CD4-positive, alpha-beta T cell treated with Interleukin-4 for 1 hour (primary cell): ENCODE data around the gene PPP1R9A.

Experiments
- DNase-seq, 2 donors: peaks; one replicate each; pipeline ENCODE4 v3.0.0-alpha.2; 2020 to 2022

PPP1R9A gene

DNA sequence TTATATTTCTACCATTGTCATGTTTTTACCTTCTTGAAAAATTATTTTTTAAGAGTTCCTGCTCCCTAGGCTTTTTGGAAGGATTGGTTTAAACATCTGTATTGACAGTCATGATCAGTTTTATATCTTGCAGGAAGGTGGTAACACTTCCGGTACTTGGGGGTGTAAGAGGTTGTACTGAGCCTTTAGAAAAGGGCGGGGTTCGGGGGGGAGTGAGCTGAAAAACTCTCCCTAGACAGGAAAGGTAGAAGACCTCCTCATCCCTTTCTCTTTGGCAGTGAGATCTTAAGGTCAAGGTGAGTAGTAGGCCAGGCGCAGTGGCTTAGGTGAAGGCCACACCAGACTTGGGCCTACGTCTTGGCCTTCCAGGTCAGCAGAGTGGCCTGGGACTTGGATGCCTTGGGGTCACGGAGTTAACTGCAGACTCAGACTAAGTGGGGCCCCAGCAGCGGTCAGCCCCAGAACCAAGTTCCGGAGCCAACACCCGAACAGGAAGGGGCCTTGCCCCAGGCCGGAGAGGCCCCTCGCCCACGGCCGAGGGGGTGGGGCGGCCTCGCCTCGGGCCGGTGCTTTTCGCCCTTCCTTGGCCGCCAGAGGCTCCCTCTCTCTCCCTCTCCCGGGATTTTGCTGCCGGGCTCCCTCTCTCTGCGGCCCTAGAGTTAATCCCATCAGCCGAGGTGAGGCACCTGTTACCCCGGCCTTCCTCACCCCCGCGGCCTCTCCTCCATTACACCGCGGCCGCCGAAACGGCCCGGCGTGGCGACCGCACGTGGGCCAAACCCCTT, at the start of gene PPP1R9A:
Gene PPP1R9A (plus strand): TSS at position 569 of the 785 bp plus-strand sequence. CDS start 2,520 bp downstream, outside the sequence.
- no peak for DNase-seq

DNA sequence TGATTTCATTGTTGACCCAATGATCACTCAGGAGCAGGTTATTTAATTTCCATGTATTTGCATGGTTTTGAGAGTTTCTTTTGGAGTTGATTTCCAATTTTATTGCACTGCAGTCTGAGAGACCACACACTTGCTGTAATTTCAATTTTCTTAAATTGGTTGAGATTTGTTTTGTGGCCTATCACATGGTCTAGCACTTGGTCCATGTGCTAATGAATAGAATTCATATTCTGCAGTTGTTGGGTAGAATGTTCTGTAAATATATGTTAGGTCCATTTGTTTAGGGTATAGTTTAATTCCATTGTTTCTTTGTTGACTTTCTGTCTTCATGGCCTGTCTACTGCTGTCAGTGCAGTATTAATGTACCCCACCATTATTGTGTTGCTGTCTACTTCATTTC, 36.3 kb upstream of the PPP1R9A start:
- DNase-seq = no peak

DNA sequence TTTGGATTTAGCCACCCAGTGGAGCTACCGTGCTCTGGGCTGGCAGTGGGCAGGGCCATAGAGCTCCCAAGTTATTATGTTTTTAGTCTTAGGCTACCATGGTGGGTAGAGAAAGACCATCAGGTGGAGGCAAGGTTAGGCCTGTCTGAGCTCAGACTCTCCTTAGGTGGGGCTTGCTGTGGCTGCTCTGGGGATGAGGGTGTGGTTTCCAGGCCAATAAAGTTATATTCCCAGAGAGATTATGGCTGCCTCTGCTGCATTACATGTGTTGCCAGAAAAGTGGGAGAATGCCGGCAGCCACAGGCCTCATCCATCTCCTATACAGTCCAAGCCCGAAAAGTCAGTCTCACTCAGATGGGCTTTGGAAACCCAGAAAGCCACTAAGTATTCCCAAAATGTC, 34.2 kb upstream of the PPP1R9A start:
- no peak for DNase-seq

DNA sequence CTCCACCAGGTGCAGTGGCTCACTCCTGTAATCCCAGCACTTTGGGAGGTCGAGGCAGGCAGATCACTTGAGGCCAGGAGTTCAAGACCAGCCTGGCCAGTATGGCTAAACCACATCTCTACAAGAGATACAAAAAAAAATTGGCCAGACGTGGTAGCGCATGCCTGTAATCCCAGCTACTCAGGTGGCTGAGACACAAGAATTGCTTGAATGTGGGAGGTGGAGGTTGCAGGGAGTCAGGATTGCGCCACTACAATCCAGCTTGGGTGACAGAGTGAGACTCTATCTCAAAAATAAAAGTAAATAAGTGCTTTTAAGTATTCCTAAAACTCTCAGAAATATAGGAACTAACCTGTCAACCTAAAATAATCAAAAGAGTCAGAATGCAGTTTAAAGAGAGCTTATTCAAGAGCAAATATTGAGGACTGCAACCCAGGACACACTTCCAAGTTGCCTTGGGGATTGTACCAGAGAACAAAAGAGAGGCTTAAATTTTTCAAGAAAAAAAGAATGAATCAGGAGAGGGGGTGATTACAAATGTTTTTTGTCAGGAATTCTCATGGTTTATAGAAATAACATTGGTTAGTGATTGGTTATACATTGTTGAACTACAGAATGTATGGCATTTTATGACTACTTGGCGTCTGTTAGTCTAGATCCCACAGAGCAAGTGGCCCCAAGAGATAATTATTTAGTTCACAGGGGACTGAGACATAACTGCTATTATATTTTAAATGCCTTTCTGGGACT, 33.2 kb upstream of the PPP1R9A start:
- no peak for DNase-seq

DNA sequence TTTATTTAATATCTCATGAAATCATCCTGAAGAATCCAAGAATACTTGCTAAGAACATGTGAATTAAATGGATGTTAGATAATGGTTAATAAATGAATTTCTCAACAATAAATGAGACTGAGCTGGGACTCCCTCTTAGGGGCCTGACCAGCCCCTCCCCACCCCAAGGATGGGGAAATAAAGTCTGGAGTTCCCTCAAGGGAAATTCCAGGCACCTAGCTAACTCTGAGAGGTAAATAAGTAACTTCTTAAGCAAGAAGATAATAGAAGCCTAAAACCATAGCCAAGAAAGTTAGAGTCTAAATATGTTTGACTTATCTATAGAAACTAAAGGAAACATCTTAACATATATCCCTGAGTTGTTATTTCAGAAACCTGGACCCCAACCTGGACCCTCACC, 32.2 kb upstream of the PPP1R9A start:
- no peak for DNase-seq

DNA sequence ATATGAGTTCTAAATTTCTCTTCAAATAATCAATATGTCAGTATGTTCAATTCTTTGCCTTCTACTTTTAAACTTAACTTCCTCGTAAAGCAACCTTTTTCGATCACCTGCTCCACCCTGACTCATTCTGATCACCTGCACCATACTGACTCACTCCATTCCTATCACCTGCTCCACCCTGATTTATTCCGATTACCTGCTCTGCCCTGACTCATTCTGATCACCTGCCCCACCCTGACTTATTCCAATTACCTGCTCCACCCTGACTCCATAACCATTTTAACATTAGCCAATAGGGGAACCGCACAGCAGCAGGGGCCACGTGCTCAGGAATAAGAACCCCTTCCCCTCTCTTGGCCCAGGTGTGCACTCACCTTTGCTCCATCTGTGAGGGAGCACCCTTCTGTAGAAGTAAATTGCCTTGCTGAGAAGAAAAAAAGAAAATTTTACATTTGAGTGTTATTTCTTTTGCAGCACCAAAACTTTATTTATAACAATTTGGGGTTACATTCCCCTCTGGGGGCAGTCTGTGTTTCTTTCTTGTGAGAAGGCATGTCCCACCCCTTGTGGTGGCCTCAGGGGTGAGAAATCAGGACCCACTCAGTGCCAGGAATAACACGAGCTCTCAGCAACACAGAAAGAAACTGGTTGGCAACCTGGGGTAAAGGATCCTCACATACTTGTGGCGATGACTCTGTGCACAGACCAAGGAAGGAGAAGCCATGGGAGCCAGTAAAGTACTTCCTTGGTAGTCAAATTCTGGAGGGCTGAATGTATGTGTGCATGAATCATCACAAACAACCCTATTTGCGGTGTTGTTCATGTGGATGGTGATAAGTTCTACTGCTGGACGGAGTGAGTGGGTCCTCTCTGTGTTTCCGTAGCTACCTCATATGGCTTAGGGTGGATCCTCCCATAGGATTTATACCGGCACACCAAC, 29.4 kb upstream of the PPP1R9A start:
- no peak for DNase-seq

DNA sequence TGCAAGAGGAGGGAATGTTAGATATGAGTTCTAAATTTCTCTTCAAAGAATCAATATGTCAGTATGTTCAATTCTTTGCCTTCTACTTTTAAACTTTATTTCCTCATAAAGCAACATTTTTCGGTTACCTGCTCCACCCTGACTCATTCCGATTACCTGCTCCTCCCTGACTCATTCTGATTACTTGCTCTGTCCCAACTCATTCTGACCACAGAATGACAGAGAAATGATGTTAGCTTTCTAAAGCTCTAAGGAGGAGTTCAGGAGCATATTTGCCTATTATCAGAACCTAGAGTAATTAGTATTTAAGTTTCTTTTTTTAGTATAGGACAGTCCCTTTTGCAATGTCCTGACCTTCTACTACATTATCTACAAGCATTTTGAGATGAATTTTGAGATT, 24.5 kb upstream of the PPP1R9A start:
- no peak for DNase-seq

DNA sequence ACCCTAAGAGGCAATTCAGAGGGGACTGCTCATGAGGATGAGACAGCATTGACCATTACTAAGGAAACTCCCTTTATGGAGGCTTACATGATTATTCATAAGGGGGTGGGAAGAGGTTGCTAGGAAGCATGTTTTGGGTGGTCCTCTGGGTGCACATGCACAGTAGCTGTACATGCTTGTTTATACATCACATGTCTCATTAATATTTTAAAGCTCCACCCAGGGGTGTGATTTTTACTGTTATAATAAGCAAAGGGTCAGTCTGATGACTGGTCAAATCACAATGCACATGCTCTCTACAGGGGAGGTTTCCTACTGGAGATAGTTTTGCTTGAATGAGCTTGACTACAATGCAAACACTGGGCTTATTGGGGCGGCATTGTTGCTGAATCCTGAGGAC, 23.8 kb upstream of the PPP1R9A start:
- DNase-seq = no peak

DNA sequence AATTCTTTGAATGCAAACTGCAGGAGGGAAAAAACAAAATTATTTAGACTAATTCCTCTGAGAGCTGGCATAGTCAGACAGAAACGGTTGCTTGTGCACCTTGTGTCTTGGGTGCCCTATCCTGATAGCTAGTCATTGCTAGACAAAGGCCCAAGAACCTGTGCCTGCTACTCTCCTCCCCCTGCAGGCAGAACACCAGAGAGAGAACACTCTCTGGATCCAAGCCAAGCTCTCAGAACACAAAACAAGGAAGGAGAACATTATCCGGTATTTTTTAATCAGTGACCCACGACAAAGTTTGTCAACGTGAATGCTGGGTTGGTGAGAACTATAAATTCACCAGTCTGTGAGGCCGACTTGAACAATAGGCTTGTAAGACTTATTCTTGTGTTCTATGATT, 18.8 kb upstream of the PPP1R9A start:
- DNase-seq = no peak

DNA sequence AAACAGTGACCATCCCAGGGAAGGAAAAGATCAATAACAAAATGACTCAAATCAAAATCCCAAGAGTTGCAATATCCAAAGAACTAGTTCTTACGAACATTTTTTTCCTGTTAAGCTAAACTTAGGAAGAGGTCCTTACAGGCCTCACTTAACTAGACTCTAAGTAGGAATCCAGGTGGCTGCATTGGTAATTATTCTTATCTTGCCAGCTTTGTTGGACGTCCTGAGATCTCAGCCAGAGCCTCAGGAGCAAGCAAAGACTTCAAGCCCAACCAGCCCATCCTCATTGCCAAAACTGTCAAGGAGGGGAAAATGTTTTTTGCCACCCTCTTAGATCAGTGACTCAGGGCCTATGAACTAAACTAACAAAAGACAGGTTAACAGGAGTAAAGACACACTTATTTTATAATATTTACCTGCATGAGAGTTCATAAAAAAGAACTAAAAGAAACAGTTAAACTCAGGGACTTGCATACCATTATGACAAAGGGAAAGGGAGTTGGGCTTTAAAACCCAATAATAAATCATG, 18.3 kb upstream of the PPP1R9A start:
- DNase-seq = no peak

DNA sequence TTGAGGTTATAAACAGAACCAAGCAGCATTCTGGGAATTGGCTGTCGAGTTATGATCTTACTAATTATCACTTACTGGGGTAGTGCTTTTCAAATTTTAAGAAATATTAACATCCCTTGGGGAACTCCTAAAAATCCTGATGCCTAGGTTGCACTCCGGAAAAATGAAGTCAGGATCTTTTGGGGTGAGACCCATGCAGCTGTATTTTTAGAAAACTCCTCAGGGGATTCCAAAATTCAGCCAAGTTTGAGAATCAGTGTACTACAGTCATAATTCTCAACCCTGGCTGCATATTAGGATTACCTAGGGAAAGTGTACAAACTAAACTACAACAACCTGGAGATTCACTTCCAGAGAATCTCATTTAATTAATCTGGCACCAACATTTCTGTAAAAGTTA, 17.2 kb upstream of the PPP1R9A start:
- DNase-seq = no peak

DNA sequence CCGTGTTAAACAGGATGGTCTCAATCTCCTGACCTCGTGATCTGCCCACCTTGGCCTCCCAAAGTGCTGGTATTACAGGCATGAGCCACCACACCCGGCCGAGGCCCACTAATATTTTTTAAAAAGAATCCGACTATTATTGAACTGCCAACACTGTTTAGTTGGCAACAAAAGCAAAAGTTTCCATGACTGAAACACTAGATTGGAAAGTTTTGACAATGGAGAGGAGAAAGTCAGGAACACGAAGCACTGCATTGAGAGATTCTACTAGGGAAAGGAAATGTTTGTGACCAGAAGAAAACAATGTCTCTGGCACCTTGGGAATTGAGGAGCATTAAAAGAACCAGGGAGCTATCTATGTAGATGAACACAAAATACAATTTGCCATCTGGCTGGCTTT, 13.7 kb upstream of the PPP1R9A start:
- DNase-seq = no peak

DNA sequence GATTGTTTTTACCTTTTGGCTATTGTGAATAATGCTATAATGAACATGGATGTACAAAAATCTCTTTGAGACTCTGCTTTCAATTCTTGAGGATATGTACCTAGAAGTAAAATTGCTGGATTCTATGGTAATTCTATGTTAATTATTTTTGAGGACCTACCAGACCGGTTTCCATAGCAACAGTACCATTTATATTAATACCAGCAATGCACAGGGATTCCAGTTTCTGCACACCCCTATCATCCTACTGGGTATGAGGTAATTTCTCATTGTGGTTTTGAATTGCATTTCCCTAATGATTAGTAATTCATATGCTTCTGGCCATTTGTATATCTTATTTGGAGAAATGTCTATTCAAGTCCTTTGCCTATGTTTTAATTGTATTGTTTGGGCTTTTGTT, 9.9 kb upstream of the PPP1R9A start:
- no peak for DNase-seq

DNA sequence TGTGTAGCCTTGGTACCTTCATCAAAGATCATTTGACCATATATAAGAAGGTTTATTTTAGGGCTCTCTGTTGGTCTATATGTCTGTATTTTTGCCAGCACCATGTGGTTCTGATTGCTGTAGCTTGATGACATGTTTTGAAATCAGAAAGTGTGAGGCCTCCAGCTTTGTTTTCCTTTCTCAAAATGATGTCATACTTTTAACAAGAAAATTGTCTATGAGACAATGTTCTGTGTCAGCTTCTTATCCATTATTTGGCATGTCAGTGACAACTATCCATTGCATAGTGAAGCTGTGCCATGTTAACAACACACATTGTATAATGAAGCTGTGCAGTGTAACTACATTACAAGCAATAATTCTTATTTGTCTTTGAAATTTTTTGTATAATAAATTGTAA, 9.1 kb upstream of the PPP1R9A start:
- no peak for DNase-seq

DNA sequence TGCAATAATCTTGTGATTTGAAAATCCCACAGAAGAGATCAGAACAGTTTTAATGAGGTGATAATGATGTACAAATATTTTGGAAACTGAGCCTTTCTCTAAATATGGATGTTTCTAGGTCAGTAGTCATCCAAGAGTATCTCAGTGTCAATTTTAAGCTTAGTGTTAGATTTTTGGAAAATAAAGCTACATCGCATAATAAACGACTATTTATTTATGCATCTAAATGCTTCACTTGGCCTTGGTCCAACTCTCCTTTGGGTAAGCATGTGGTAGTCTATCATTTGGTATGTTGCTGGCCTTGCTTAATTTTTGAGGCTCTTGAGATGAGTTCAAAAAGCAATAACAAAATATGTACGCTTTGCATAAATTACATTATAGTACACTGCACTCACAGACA, 5.4 kb upstream of the PPP1R9A start:
- no peak for DNase-seq

DNA sequence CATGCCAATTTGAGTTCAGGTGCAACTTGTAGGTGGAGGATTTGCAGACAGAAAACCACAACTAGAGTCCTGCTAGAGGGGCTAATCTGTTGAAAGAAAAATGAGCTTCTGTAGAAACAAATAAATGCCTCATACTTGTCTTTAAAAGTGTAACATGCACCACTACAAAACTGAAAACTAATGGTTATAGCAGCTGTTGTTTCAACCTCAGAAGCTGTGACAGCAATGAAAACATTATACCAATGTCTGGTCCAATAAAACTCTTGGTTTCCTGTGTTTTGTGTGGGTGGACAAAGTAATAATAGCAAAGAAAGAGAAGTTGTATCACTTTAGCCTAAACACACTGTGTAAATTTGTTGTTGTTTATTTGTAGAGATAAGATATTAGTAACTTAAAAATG, 3.4 kb upstream of the PPP1R9A start:
- DNase-seq = no peak

DNA sequence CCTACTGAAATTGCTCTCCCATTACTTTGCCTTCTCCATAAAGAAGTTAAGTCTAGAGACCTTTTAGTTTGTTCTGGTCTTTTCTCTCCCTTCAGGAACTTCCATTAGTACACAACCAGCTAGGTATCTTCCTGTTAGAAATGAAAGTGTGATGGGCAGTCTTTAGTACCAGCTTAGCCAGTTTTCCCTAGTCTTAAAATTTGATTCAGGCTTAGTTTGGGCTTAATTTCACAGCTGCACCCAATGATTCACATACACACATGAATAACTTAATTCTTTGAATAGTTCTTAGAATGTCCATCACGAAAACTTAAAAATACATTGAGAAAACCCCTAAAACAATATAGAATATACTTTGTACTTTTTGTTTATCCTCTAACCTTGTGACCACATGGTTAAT, 2.4 kb upstream of the PPP1R9A start:
- no peak for DNase-seq

DNA sequence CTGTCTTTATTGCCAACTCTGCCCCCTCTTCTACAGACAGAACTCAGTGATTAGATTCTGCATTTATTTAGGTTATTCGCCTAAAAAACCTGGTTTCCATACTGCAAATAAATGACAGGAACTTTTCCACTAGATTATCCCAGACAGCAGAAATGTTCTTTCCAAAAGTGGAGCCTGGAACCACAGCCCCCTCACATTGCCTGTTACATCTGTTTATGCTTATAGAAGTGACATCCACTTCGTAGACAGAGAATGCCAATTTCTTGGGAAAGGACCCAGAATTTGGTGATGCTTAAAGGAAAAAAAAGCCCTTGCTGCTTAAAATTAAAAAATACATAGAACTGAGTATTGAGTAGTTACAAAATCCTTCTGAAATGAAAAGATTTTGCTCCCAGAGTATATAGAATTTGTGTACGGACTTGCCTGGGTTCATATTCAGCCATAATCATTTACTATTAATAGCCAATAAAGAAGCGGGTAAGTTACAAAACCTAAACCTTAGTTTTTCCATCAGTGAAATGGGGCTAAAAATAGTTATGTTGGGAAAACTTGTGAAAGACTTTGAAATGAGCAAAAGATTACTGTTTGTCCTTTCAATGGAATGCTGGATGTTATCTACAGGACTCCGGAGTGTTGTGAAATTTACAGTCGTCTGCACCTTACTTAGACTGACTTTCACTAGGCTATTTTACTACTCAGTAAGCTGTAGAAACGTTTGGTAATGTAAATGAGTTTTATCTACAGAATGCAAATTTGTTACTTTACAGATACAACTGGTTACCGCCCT, 1.1 kb upstream of the PPP1R9A start:
- DNase-seq = no peak

DNA sequence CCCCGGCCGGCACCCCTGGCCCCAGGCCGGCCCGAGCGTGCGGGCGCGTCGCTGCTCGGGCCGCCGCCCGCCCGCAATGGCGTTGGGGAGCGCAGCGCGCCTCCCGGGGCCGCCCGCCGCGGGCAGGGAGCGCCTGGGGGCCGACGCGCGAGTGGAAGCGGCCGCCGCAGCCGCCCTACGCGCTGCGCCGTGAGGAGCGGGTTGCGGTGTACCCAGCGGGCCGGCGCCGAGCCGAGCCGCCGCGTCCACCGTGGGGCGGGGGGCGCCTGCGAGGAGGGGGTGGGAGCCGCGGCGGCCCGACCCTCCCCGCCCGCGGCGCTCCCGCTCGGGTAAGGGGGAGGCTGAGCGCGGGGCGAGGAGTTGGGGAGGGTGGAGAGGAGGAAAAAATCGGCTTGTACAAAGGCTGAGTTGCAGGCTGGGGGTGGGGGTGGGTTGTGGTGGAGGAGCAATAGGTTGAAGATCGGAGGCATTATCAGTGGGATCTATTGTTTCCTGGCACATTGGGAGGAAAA, 473 bp downstream of the PPP1R9A start:
- no peak for DNase-seq

DNA sequence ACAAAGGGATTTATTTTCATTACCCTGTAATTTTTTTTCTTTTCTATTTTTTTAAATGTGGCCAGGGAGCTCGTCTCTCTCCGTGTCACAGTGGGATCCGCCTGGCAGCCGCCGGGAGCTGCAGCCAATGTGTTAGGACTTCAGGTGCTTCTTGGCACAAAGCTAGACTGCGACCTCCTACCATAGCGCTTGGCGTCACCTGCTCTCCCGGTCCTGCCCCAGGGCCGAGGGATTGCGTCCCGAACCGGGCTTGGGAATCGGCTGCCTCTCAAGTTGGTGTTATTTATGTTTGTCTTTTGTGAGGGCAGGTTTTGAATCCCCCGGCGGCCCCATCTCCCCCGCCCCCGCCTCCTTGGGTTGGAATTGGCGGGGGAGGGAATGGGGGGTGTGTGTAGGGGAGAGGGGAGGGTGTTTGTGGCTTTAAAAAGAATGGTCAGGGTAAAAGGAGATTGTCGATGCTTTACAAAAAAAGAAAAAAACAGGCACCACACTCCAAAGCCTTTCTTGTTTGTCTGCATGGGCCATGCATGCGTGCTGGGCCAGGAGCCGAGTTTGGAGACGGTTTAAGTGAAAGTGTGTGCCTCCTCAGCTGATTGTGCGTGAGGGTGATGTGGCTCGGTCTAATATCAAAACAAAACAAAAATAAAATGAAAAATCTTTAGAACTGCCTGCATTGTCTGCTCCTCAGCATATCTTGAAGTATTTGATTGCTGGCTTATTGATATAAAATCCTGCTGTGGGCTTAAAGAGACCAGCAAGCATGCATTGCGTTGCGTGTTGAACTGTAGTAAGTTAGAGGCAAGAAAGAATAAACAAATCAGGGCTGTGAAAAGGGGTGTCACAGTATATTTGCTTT, 1.2 kb downstream of the PPP1R9A start:
- no peak for DNase-seq

DNA sequence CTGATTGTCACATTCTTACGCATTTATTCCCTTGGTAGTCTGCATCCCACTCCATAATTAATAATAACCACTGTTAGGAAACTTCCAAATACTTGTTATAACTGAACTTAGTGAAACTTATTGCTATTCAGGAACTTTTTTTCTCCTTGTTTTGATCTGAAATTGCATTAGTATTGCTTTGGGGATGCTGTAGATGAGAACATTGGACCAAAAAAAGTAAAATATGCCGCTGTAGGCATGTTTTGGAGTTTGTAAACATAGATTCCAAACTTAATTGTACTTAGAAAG, 1.7 kb downstream of the PPP1R9A start:
- no peak for DNase-seq
